Aorta (tissue), 5 donors: ENCODE data around the gene UNC13C. TPM values are rescaled to one million over a fixed set of nuclear protein-coding genes. Genes with fewer than 3 reads are reported as not detected.

Source experiments
- ATAC-seq: fragments of 200-7000 bp; cut with Tn5 transposase; one replicate; pipeline ENCODE4 v1.9.1; 2022; ENCODE audit warnings: moderate library complexity; ENCODE audit not compliant: low FRiP score
- DNase-seq, 2 donors: peaks; one replicate each; pipeline ENCODE4 v3.0.0-alpha.2; 2020
- H3K27ac ChIP-seq, 2 donors: one replicate each; pipeline ENCODE4 v1.5.1; 2013; ENCODE audit warnings: low read length in 2 of 2, mild to moderate bottlenecking in 2 of 2, moderate library complexity in 2 of 2, control low read depth in 1 of 2, inconsistent platforms in 1 of 2, low read depth in 1 of 2
- H3K27me3 ChIP-seq, 2 donors: one replicate each; pipeline ENCODE4 v1.6.1; 2013; ENCODE audit warnings: control low read depth in 1 of 2, low read length in 1 of 2, mild to moderate bottlenecking in 1 of 2, moderate library complexity in 1 of 2; ENCODE audit not compliant: insufficient read depth in 2 of 2, control insufficient read depth in 1 of 2
- H3K36me3 ChIP-seq, 2 donors: one replicate each; pipeline ENCODE4 v1.6.1; 2013; ENCODE audit warnings: control low read depth in 1 of 2, low read length in 1 of 2, mild to moderate bottlenecking in 1 of 2; ENCODE audit not compliant: insufficient read depth in 2 of 2, control insufficient read depth in 1 of 2
- H3K4me1 ChIP-seq, 2 donors: one replicate each; pipeline ENCODE4 v1.6.1; 2013; ENCODE audit warnings: low read length in 2 of 2, control low read depth in 1 of 2, mild to moderate bottlenecking in 1 of 2, moderate library complexity in 1 of 2; ENCODE audit not compliant: insufficient read depth in 2 of 2, control insufficient read depth in 1 of 2
- H3K4me3 ChIP-seq, 2 donors: one replicate each; pipeline ENCODE4 v1.5.1; 2013; ENCODE audit warnings: low read length in 2 of 2, control low read depth in 1 of 2, mild to moderate bottlenecking in 1 of 2
- H3K9me3 ChIP-seq: one replicate; pipeline ENCODE4 v1.6.1; 2013; ENCODE audit warnings: mild to moderate bottlenecking, low read length; ENCODE audit not compliant: control insufficient read depth
- WGBS, 2 donors: extraction: QIAGEN DNeasy Blood & Tissue Kit; methylation state at CpG; one replicate each; pipeline ENCODE4 v1.1.7; 2013; 5-methylcytosine and 5-hydroxymethylcytosine counted together
- intact Hi-C, 2 donors: fragments of 100-400 bp; cut with DNase I; formaldehyde crosslinking; loops; one replicate each; pipeline versions ENCODE4 v1.14.2 to v1.15.0; 2022
- polyA plus RNA-seq, 2 donors: library from polyadenylated mRNA; stranded (reverse); fragments of 200-250 nt; gene quantifications; one replicate each; pipeline ENCODE4 v1.2.3, GENCODE V29; 2013
- total RNA-seq, 2 donors: library from RNA; stranded (reverse); fragmentation: NEBNext Ultra II Directional; extraction: Animal tissue kit (Norgen Biotek cat#: 25700); gene quantifications; one replicate each; pipeline ENCODE4 v1.2.1, GENCODE V29; 2021
- donor health status: healthy with polysubstance abuse.
- donor health status: Bipolar disorder and iron deficiency.
- donor health status: DM: no; HTN: no; CAD: no.
- donor health status: DM: no; HTN: no; CAD: no.
- donor health status: DM: yes; HTN: yes; CAD: no.

The UNC13C gene
- total and polyA plus RNA-seq, 4 donors, result under 0.01 to 2.8 (median 1.1) TPM

GRCh38 chr15:53974813-53975212, 3.4 kb upstream of the UNC13C start:
- 69 to 73% methylated on average over 3 of the region's 3 CpGs for WGBS, 2 donors
- intact Hi-C loops, result loop anchor here (5.0 to 10.0 kb wide), 4 partner anchors 530 to 1320 kb away; no protein-coding TSS in a partner anchor
- Histone ChIP-seq H3K27me3 (no peaks in the 10 kb centered on the region), H3K27ac (no peak overlapping the region), H3K9me3 (no peaks in the 10 kb centered on the region), H3K36me3 (no peaks in the 10 kb centered on the region), H3K4me1 (no peaks in the 10 kb centered on the region), H3K4me3 (no peak overlapping the region)
- DNase-seq, result no peak
- ATAC-seq, result no peak

- no peaks in the 10 kb centered on the region for H3K9me3 ChIP-seq
- peak; percentile 58 for ATAC-seq
- intact Hi-C loops, result loop anchor here (5.0 to 10.0 kb wide), 4 partner anchors 528 to 1318 kb away; no protein-coding TSS in a partner anchor
- H3K4me1 ChIP-seq, result no peaks in the 10 kb centered on the region
- peak overlapping the region in 1 of 2 donors; percentile 79 for H3K4me3 ChIP-seq
- H3K27me3 ChIP-seq, result no peaks in the 10 kb centered on the region
- H3K27ac ChIP-seq, result peak overlapping the region in 1 of 2 donors; percentile 7
- no peaks in the 10 kb centered on the region for H3K36me3 ChIP-seq
- WGBS, 2 donors, result 15 to 17% methylated on average over 8 of the region's 8 CpGs
- peak; percentile 45 to 70 for DNase-seq
These were observed 1.3 kb upstream of the UNC13C start for GRCh38 chr15:53976844-53977392.

GRCh38 chr15:53979051-53979788, 979 bp downstream of the UNC13C start:
- intact Hi-C loops, result loop anchor here (5.0 to 10.0 kb wide), 4 partner anchors 526 to 1316 kb away; no protein-coding TSS in a partner anchor
- DNase-seq (no peak), ATAC-seq (no peak)
- no peaks in the 10 kb centered on the region for H3K9me3 ChIP-seq
- H3K36me3 ChIP-seq, result no peaks in the 10 kb centered on the region
- H3K4me1 ChIP-seq, result no peaks in the 10 kb centered on the region
- H3K27ac ChIP-seq, result no peak overlapping the region
- 9 to 10% methylated on average over 4 of the region's 4 CpGs for WGBS, 2 donors
- H3K4me3 ChIP-seq, result peak overlapping the region; percentile 79 to 88
- no peaks in the 10 kb centered on the region for H3K27me3 ChIP-seq

GRCh38 chr15:53980021-53980420, 1.8 kb downstream of the UNC13C start:
- no peaks in the 10 kb centered on the region for H3K4me1 ChIP-seq
- H3K4me3 ChIP-seq, result peak overlapping the region; percentile 47 to 48
- H3K27me3 ChIP-seq, result no peaks in the 10 kb centered on the region
- ATAC-seq, result no peak
- intact Hi-C loops, result no loop called here
- H3K27ac ChIP-seq, result no peak overlapping the region
- DNase-seq, result no peak
- H3K9me3 ChIP-seq, result no peaks in the 10 kb centered on the region
- WGBS, 2 donors, result 14 to 26% methylated on average over 2 of the region's 2 CpGs
- no peaks in the 10 kb centered on the region for H3K36me3 ChIP-seq

- Histone ChIP-seq H3K36me3 (no peaks in the 10 kb centered on the region), H3K9me3 (no peaks in the 10 kb centered on the region), H3K4me1 (no peaks in the 10 kb centered on the region), H3K27ac (no peak overlapping the region), H3K27me3 (no peaks in the 10 kb centered on the region), H3K4me3 (peak overlapping the region in 1 of 2 donors; percentile 64)
- 13 to 19% methylated on average over 4 of the region's 4 CpGs for WGBS, 2 donors
- ATAC-seq (no peak), DNase-seq (no peak)
- intact Hi-C loops, result no loop called here
These were observed 3.9 kb downstream of the UNC13C start for GRCh38 chr15:53982071-53982680.

- no peak overlapping the region for H3K27ac ChIP-seq
- H3K27me3 ChIP-seq, result no peaks in the 10 kb centered on the region
- H3K4me1 ChIP-seq, result no peaks in the 10 kb centered on the region
- 43 to 56% methylated on average over 1 of the region's 1 CpG for WGBS, 2 donors
- ATAC-seq (no peak), DNase-seq (no peak)
- intact Hi-C loops, result no loop called here
- H3K36me3 ChIP-seq, result no peaks in the 10 kb centered on the region
- no peaks in the 10 kb centered on the region for H3K9me3 ChIP-seq
- H3K4me3 ChIP-seq, result peak overlapping the region; percentile 8 to 64
These were observed 4.6 kb downstream of the UNC13C start for GRCh38 chr15:53982876-53983275.

- H3K4me1 ChIP-seq, result no peaks in the 10 kb centered on the region
These were observed 6.0 kb downstream of the UNC13C start for GRCh38 chr15:53984221-53984620.

GRCh38 chr15:53985562-53985961, 7.3 kb downstream of the UNC13C start:
- Histone ChIP-seq H3K9me3 (no peaks in the 10 kb centered on the region), H3K36me3 (no peaks in the 10 kb centered on the region), H3K4me1 (no peaks in the 10 kb centered on the region), H3K27me3 (no peaks in the 10 kb centered on the region), H3K4me3 (no peak overlapping the region), H3K27ac (no peak overlapping the region)
- intact Hi-C loops, result no loop called here
- no peak for DNase-seq
- ATAC-seq, result no peak
- WGBS, 2 donors, result 93 to 94% methylated on average over 4 of the region's 4 CpGs

More at GRCh38 chr15:53984221-53984620, 6.0 kb downstream of the UNC13C start:
- no peak overlapping the region for H3K4me3 ChIP-seq
- DNase-seq (no peak), ATAC-seq (no peak)
- no peaks in the 10 kb centered on the region for H3K9me3 ChIP-seq
- WGBS, 2 donors, result 43 to 46% methylated on average over 1 of the region's 1 CpG
- no peaks in the 10 kb centered on the region for H3K36me3 ChIP-seq
- intact Hi-C loops, result no loop called here
- no peaks in the 10 kb centered on the region for H3K27me3 ChIP-seq
- H3K27ac ChIP-seq, result no peak overlapping the region
